Activated CD4-positive, alpha-beta T cell treated with anti-CD3 and anti-CD28 coated beads for 48 hours (primary cell): ENCODE data around the gene COLEC12.

Source experiments
- DNase-seq: peaks from one replicate; pipeline ENCODE4 v3.0.0-alpha.2; 2020

Gene COLEC12

DNA sequence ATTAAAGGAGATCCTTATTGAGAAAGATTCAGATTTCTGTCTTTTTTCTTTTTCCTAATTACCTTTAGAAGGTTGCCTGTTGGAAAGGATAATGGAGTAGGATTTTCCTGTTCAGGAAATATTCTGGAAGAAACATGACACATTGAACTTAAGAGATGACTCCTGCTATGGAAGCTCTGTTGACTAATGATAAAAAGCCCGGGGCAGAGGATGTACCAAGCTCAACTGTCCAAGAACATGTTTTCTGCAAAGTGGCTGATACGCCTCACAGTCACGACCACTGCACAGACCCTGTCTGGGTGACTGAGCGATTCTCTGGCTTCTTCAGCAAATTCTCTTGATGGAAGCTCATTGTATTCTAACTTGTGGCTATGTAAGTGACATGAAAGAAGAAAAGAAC is 146.5 kb downstream of the COLEC12 start:
- no peak for DNase-seq

- no peak for DNase-seq
Observed at GRCh38 chr18:352438-352837, 148.1 kb downstream of the COLEC12 start.

GRCh38 chr18:350953-351572 is 149.4 kb downstream of the COLEC12 start:
- no peak for DNase-seq

DNA sequence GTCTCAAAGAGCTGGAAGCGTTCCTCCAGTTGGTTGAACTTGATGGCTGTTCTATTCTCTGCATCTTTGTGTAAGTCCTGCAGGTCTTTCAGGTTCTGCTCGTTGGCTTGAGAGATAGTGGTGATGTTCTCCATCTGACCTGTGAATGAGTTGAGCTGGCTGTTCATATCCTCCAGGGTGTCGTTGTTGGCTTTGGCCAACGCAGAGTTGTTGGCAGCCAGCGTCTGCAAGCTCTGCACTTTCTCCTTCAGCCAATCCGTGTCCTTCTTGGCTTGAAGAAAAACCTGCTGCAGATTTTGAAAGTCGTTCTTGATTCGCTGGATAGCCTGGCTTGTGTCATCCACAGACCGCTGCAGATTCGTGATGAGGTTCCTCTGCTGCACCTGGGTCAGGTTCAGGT is 153.9 kb downstream of the COLEC12 start:
- DNase-seq = no peak

DNA sequence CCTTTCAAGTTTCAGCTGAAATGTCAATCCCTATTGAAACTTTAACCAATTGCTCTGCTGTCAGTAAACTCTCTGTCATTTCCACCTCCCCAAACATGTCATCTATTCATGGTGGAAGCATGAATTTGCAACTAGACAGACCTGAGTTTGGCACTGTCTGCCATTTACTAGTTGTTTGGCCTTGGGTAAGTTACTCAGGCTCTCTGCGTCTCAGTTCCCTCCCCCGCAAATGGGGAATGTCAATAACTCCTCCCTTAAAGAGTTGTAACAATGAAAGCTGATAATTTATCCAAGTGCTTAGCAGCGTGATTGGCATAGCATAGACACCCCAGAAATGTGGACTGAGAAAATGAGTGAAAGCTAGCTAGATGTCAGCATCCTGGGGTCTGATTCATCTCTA is 159.4 kb downstream of the COLEC12 start:
- DNase-seq = no peak

DNA sequence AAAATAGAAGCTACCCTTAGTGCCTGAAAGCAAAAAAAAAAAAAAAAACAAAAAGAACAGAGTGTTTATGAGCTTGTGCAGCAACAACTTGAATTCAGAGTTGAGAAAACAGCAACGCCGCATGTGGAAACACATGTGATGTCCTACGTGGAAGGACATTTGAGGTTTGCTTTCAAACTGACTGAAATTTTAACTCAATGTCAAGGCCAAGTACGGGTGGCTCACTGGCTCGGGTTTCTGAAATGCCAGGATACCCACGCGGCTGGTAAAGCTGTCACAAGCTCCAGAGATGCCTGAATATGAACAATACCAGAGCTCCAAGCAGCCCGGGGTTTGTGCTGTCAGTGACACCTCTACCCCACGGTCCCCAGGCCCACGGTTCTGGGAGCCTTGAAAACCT is 160.5 kb downstream of the COLEC12 start:
- DNase-seq = no peak

GRCh38 chr18:339200-339599 is 161.3 kb downstream of the COLEC12 start:
- DNase-seq = no peak

- DNase-seq = no peak
Observed at GRCh38 chr18:336713-337112, 163.8 kb downstream of the COLEC12 start.

DNA sequence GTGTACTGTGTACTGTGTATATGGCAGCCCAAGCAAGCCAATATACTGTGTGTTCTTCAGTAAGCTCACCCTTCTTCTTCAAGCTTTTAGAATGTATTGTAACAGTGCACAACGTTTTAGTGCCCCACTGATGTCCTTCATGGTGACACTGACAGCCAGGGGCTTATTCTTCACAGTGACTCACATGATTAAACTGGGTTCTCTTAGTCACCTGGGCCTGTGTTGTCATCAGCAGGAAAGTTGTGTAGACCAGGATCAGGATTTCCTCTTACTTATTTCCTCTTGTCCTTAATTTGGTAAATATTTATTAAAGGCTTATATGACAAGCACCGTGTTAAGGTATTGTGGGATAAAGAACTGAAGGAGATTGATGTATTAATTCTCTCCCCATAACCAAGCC is 164.8 kb downstream of the COLEC12 start:
- DNase-seq = no peak

DNA sequence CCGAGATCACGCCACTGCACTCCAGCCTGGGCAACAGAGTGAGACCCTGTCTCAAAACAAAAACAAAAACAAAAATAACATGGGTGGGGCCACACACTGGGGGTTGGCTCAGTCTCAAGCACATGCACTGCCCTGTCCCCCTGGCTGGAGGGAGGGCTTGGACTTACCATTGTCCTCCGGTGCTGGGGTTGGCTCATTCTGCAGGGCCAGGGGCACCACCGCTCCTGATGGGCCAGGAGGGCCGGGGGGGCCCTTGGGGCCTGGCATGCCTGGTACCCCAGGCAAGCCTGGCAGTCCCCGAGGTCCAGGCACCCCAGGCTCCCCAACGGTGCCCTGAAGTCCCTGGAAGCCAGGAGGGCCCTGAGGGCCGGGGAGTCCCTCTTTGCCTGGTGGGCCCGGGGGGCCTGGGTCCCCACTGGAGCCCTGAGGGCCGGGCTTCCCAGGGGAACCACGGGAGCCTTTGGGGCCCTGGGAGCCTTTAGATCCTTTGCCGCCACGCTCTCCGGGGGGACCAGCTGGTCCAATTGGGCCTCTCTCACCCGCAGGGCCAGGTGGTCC is 165.8 kb downstream of the COLEC12 start:
- no peak for DNase-seq

GRCh38 chr18:332721-333510 is 167.6 kb downstream of the COLEC12 start:
- no peak for DNase-seq

DNA sequence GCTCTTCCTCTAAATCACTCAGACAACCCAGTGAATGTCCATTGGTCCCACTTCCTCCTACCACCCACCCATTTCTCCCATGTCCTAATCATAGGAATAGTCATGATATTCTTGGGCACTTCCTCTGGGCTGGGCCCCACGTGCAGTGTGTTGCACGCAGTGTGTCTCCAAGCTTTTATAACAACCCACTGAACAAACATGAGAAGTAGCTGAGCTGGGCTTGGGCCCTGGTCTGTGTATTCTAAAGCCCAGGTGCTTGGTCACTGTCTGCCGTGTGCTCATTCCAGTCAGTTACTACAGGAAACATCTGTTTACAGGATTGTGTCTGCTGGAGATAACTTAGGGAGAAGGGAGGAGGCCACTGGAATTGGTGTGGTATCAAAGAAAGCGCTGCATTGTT is 168.5 kb downstream of the COLEC12 start:
- DNase-seq = no peak

GRCh38 chr18:331221-331821 is 169.2 kb downstream of the COLEC12 start:
- DNase-seq = no peak

- no peak for DNase-seq
Observed at GRCh38 chr18:328928-329327, 171.6 kb downstream of the COLEC12 start.

- DNase-seq = no peak
Observed at GRCh38 chr18:326846-327245, 173.7 kb downstream of the COLEC12 start.

GRCh38 chr18:323253-323622 is 177.3 kb downstream of the COLEC12 start:
- no peak for DNase-seq

DNA sequence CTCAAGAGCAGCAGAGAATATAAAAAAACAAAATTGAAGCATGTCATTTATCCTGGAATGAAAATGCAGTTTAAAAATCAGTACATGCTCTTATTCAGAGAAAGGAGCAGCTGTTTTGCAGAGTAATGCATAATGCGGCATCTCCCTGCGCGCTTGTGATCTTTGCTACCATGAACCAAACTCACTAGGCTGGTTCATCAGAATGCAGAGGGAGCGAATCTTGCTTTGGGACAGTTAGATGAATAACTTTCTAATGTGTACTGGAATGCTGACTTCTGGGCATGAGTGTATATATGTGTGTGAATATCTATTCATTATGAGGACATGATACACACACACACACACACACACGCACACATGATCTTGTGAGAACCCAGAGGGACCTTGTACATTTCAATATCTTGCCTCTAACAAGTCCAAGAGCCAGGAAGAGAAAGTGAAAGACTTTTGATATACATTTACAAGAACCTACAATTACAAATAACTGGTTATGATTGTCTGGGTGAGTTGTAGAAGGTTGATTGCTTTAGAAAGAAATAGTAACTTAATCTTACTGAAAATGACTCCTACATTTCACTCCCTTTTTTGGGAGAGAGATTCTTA is 178.5 kb downstream of the COLEC12 start:
- no peak for DNase-seq

DNA sequence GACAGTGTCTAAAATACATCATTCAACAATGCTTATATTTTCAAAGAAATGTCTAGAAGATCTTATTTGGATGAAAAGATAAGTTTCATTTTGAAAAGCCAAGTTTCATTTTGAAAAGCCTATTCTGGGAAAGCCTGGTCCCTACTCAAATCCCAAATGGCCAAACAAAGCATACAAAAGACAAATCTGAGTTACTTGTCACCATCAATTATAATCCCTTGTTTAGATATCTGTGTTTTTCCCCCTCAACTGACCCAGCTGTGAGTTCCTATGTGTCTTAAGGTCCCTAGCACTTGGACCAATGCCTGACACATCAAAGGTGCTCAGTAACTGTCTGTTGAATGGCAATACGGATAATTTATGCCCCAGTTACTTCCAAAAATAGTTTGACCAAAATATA is 180.3 kb downstream of the COLEC12 start:
- DNase-seq = no peak

DNA sequence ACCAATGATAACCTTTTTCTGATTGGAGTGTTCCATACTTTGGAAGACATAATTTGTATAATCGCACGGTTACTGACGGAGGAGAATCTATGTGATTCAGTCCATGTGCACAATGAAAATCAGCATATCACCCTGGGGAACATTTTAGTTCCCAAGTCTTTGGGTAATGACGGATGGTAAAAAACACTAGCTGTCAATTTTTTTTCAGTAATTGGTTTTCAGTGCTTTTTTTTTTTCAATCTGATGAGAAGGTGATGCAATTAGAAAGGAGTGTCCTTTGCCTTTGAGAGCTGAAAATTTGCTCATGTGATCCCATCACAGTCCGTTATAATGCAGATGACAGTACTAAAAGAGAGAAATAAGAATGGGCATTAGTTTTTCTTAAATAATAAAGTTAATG is 180.8 kb downstream of the COLEC12 start:
- DNase-seq = no peak

DNA sequence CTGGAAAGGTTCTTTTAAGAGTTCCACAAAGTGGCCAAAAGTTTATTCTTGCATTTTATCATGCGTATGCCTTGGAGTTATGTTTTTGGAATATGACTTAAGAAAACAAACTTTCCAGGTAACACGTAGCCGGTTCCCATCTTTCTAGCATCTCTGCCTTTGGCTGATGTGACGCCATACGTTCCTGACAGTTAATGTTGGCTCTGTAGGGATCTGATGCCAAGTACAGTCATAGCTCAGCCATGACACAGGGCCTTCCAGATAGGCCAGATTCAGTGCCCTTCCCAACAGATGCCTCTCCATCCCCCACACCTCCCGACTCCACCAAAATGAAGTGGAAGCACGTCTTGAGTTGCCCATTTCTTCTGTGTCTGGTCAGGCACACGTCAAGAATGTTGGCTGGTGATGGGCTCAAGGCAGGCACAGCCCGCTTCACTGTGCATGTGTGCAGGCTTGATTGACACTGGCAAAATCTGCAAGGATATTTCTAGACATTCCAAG is 181.7 kb downstream of the COLEC12 start:
- no peak for DNase-seq

DNA sequence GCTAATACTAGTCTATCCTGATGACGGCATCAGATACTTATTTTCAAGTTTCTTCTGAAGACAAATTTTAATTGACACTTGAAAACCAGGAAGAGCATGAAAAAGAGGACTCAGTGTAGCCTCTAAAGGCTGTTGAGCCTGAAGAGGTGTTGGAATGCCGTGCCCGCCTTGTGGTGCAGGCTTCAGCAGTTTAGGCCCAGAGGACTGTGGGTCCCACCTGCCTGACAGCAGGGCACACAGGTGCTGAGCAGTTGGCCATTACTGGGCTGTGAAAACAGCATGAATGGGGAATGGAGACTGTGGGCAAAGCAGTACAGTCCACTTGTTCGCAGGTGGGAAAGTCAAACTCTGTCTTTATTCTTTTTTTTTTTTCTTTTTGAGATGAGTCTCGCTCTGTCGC is 182.9 kb downstream of the COLEC12 start:
- no peak for DNase-seq

DNA sequence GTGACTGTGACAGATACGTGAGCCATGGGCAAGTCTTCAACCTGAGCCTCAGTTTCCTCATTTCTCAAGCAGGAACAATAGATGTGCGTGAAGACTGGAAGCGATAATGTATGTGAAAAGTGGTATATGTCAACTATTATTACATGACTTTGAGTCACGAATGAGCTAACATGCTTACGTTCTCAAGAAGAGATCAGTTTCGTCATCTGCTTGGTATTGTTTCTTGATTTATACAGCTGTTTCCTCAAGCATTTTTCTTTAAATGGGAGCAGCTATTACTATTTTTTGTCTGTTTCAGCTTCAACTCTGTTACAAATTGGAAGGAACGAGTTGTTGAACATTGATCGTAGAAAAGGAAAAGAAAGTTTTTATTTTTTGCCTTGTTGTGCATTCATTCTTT is 184.1 kb downstream of the COLEC12 start:
- DNase-seq = no peak

DNA sequence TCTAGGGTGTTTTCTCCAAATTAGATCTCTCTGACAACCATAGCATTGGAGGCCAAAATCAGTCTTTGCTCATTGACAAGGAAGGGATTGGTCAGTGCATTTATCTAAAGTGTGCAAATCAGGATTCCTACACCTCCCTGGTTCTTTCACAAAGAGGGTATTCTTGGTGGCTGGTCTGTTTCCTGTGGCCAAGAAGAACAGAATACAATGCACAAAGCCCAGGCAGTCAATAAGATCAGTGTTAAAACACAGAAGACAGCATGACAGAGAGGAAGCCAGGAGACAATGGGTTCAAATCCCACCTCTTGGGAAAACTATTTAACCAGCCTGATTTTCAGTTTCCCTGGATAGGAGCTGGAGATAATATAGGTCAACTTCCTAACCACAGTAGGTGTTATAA is 186.6 kb downstream of the COLEC12 start:
- DNase-seq = no peak

DNA sequence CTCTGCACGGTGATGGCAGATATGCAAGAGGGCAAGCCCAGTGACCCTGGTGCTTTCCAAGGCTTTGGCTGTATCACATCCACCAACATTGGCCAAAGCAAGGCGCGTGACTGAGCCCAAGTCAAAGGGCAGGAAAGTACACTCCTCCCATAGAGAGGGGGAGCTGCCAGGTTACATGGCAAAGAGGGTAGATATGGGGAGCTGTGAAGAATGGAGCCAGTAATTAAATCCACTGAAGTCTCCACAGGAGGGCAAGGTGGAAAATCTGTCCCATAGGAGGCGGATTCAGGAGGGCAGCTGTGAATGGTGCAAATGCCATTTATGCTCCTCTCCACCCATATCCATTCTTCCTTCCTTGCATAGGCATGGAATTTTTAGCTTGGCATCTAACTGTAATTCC is 188.1 kb downstream of the COLEC12 start:
- no peak for DNase-seq
